ENCODE measurements around the gene RNF103. TPM values are rescaled to one million over a fixed set of nuclear protein-coding genes. Genes with fewer than 3 reads are reported as not detected.

The RNF103 gene
- total and polyA plus RNA-seq, 2 of the 8 experiments (the other 6 are each of a cell fraction or from before 2014, with no cell fraction given): 3.3 to 7.4 TPM

- TF ChIP-seq, protein P1, sequence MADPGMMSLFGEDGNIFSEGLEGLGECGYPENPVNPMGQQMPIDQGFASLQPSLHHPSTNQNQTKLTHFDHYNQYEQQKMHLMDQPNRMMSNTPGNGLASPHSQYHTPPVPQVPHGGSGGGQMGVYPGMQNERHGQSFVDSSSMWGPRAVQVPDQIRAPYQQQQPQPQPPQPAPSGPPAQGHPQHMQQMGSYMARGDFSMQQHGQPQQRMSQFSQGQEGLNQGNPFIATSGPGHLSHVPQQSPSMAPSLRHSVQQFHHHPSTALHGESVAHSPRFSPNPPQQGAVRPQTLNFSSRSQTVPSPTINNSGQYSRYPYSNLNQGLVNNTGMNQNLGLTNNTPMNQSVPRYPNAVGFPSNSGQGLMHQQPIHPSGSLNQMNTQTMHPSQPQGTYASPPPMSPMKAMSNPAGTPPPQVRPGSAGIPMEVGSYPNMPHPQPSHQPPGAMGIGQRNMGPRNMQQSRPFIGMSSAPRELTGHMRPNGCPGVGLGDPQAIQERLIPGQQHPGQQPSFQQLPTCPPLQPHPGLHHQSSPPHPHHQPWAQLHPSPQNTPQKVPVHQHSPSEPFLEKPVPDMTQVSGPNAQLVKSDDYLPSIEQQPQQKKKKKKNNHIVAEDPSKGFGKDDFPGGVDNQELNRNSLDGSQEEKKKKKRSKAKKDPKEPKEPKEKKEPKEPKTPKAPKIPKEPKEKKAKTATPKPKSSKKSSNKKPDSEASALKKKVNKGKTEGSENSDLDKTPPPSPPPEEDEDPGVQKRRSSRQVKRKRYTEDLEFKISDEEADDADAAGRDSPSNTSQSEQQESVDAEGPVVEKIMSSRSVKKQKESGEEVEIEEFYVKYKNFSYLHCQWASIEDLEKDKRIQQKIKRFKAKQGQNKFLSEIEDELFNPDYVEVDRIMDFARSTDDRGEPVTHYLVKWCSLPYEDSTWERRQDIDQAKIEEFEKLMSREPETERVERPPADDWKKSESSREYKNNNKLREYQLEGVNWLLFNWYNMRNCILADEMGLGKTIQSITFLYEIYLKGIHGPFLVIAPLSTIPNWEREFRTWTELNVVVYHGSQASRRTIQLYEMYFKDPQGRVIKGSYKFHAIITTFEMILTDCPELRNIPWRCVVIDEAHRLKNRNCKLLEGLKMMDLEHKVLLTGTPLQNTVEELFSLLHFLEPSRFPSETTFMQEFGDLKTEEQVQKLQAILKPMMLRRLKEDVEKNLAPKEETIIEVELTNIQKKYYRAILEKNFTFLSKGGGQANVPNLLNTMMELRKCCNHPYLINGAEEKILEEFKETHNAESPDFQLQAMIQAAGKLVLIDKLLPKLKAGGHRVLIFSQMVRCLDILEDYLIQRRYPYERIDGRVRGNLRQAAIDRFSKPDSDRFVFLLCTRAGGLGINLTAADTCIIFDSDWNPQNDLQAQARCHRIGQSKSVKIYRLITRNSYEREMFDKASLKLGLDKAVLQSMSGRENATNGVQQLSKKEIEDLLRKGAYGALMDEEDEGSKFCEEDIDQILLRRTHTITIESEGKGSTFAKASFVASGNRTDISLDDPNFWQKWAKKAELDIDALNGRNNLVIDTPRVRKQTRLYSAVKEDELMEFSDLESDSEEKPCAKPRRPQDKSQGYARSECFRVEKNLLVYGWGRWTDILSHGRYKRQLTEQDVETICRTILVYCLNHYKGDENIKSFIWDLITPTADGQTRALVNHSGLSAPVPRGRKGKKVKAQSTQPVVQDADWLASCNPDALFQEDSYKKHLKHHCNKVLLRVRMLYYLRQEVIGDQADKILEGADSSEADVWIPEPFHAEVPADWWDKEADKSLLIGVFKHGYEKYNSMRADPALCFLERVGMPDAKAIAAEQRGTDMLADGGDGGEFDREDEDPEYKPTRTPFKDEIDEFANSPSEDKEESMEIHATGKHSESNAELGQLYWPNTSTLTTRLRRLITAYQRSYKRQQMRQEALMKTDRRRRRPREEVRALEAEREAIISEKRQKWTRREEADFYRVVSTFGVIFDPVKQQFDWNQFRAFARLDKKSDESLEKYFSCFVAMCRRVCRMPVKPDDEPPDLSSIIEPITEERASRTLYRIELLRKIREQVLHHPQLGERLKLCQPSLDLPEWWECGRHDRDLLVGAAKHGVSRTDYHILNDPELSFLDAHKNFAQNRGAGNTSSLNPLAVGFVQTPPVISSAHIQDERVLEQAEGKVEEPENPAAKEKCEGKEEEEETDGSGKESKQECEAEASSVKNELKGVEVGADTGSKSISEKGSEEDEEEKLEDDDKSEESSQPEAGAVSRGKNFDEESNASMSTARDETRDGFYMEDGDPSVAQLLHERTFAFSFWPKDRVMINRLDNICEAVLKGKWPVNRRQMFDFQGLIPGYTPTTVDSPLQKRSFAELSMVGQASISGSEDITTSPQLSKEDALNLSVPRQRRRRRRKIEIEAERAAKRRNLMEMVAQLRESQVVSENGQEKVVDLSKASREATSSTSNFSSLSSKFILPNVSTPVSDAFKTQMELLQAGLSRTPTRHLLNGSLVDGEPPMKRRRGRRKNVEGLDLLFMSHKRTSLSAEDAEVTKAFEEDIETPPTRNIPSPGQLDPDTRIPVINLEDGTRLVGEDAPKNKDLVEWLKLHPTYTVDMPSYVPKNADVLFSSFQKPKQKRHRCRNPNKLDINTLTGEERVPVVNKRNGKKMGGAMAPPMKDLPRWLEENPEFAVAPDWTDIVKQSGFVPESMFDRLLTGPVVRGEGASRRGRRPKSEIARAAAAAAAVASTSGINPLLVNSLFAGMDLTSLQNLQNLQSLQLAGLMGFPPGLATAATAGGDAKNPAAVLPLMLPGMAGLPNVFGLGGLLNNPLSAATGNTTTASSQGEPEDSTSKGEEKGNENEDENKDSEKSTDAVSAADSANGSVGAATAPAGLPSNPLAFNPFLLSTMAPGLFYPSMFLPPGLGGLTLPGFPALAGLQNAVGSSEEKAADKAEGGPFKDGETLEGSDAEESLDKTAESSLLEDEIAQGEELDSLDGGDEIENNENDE (IDR thresholded peaks at IDR 0.05; ENCODE audit: insufficient replicate concordance, low read length): no peak
- TF ChIP-seq EZH2 (IDR thresholded peaks at IDR 0.05; ENCODE audit: low read depth, low read length, severe bottlenecking) (no peak), TEAD4 (IDR thresholded peaks at IDR 0.05; ENCODE audit: low read depth, low read length) (no peak), NANOG (IDR thresholded peaks at IDR 0.05; ENCODE audit: insufficient read depth, low read depth, low read length, poor library complexity, severe bottlenecking) (no peak), HDAC6 (IDR thresholded peaks at IDR 0.05; ENCODE audit: low read depth, low read length) (no peak), ATF3 (IDR thresholded peaks at IDR 0.05; ENCODE audit: insufficient read depth, low read depth, low read length) (no peak), FOSL1 (IDR thresholded peaks at IDR 0.05; ENCODE audit: insufficient read depth, low read depth, low read length) (no peak), NRF1 (IDR thresholded peaks at IDR 0.05; ENCODE audit: low read depth, low read length) (no peak)
Observed at GRCh38 chr2:86566158-86566820, 57.4 kb downstream of the RNF103 start (continued).

All from H1 (cell line).